NT2/D1 (cell line): ENCODE data around the gene HAPLN2.

ENCODE experiments used
- YY1 ChIP-seq: IDR thresholded peaks from 2 replicates; pipeline ENCODE4 v1.6.1; 2011; ENCODE audit not compliant: insufficient read length, insufficient read depth
- ZNF274 ChIP-seq: IDR thresholded peaks from 2 replicates; pipeline ENCODE4 v1.6.1; 2011; ENCODE audit warnings: mild to moderate bottlenecking, low read depth, low read length

DNA sequence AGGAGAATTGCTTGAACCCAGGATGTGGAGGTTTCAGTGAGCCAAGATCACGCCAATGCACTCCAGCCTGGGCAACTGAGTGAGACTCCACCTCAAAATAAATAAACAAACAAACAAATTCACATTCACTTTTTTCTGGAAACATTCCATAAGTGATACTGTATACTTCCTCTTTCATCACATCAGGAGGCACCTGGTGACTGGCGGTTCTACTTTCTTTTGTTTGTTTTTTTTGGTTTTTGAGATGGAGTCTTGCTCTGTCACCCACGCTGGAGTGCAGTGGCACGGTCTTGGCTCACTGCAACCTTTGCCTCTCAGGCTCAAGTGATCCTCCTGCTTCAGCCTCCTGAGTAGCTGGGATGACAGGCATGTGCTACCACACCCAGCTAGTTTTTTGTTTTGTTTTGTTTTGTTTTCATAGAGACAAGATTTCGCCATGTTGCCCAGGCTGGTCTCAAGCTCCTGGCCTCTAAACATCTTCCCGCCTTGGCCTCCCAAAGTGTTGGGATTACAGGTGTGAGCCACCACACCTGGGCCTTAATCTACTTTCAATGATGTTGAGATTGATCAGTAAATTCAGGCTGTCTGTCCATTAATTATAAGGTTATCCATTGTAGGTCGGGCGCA lies 10.7 kb downstream of the HAPLN2 start:
- TF ChIP-seq YY1 (no peak), ZNF274 (no peak)
